Central memory CD8-positive, alpha-beta T cell (primary cell): Measurements from ENCODE around the gene RAB44.

Experiments
- ATAC-seq: fragments of 150-1000 bp; cut with Tn5 transposase; replicated peaks from 2 replicates; pipeline ENCODE4 v1.10.0; 2022; ENCODE audit warnings: mild to moderate bottlenecking, moderate FRiP score, moderate number of reproducible peaks; ENCODE audit not compliant: poor library complexity, severe bottlenecking; ENCODE audit errors: extremely low read depth
- DNase-seq, 2 donors: peaks; one replicate each; pipeline ENCODE4 v3.0.0; 2021; ENCODE audit warnings: low spot score in 2 of 2
- H3K27ac Mint-ChIP-seq: one replicate; pipeline ENCODE4 v1.8.0; 2022; ENCODE audit warnings: low read depth, mild to moderate bottlenecking, moderate library complexity, mixed read lengths
- H3K27me3 Mint-ChIP-seq: one replicate; pipeline ENCODE4 v1.8.0; 2022; ENCODE audit warnings: mixed read lengths
- H3K36me3 Mint-ChIP-seq: one replicate; pipeline ENCODE4 v1.8.0; 2022; ENCODE audit warnings: mild to moderate bottlenecking, moderate library complexity, mixed read lengths; ENCODE audit not compliant: insufficient read depth
- H3K4me1 Mint-ChIP-seq: one replicate; pipeline ENCODE4 v1.8.0; 2022; ENCODE audit warnings: mixed read lengths
- H3K4me3 Mint-ChIP-seq: one replicate; pipeline ENCODE4 v1.8.0; 2022; ENCODE audit warnings: mild to moderate bottlenecking, moderate library complexity, mixed read lengths
- H3K9me3 Mint-ChIP-seq: one replicate; pipeline ENCODE4 v1.8.0; 2022; ENCODE audit warnings: mixed read lengths

Gene RAB44

DNA sequence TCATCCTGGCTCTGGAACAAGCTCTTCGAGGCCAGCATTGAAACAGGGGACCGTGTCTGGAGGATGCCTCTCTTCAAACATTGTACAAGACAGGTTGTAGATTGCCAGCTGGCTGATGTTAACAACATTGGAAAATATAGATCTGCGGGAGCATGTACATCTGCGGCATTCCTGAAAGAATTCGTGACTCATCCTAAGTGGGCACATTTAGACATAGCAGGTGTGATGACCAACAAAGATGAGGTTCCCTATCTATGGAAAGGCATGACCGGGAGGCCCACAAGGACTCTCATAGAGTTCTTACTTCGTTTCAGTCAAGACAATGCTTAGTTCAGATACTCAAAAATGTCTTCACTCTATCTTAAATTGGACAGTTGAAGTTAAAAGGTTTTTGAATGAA, 22.7 kb upstream of the RAB44 start:
- Mint-ChIP-seq H3K4me3 (no peak overlapping the region), H3K36me3 (peaks cover 12% of the 10 kb centered on the region)
- ATAC-seq, result no peak

GRCh38 chr6:36676141-36677058, 21.2 kb upstream of the RAB44 start:
- Mint-ChIP-seq H3K9me3 (no peaks in the 10 kb centered on the region), H3K27me3 (no peaks in the 10 kb centered on the region), H3K4me1 (peaks cover 37% of the 10 kb centered on the region), H3K4me3 (no peak overlapping the region), H3K36me3 (peaks cover 18% of the 10 kb centered on the region), H3K27ac (peak overlapping the region; percentile 46)
- DNase-seq, result no peak
- ATAC-seq, result no peak

More for the DNA sequence above, 22.7 kb upstream of the RAB44 start:
- H3K27ac Mint-ChIP-seq, result no peak overlapping the region
- no peaks in the 10 kb centered on the region for H3K9me3 Mint-ChIP-seq
- no peaks in the 10 kb centered on the region for H3K27me3 Mint-ChIP-seq
- H3K4me1 Mint-ChIP-seq, result peaks cover 23% of the 10 kb centered on the region
- DNase-seq, result no peak

DNA sequence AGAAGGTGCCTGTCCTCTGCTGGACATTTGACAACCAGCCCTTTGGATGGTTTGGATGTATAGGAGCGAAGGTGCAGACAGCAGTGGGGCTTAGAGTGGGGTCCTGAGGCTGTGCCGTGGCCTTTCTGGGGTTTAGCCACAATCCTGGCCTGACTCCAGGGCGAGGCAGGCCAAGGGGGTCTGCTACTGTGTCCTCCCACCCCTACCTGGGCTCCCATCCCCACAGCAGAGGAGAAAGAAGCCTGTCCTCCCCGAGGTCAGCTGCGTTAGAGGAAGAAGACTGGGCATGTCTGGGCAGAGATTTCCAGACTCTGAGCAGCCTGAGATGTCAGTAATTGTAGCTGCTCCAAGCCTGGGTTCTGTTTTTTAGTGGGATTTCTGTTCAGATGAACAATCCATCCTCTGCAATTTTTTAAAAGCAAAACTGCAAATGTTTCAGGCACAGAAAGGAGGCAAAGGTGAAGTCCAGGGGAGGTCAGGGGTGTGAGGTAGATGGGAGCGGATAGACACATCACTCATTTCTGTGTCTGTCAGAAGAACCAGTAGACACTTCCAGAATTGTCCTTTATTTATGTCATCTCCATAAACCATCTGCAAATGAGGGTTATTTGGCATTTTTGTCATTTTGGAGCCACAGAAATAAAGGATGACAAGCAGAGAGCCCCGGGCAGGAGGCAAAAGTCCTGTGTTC, 20.4 kb upstream of the RAB44 start:
- H3K27me3 Mint-ChIP-seq, result no peaks in the 10 kb centered on the region
- H3K27ac Mint-ChIP-seq, result peak overlapping the region; percentile 46
- DNase-seq (no peak), ATAC-seq (no peak)
- H3K4me1 Mint-ChIP-seq, result peaks cover 37% of the 10 kb centered on the region
- H3K9me3 Mint-ChIP-seq, result no peaks in the 10 kb centered on the region
- peak overlapping the region; percentile 95 for H3K4me3 Mint-ChIP-seq
- peaks cover 18% of the 10 kb centered on the region for H3K36me3 Mint-ChIP-seq

GRCh38 chr6:36677753-36678487, 19.7 kb upstream of the RAB44 start:
- ATAC-seq, result no peak
- no peak for DNase-seq
- Mint-ChIP-seq H3K9me3 (no peaks in the 10 kb centered on the region), H3K27ac (peak overlapping the region; percentile 86), H3K4me1 (peaks cover 37% of the 10 kb centered on the region), H3K27me3 (no peaks in the 10 kb centered on the region), H3K36me3 (peaks cover 23% of the 10 kb centered on the region), H3K4me3 (peak overlapping the region; percentile 95)

- peak; percentile 43 to 47 for DNase-seq
These were observed 19.1 kb upstream of the RAB44 start, which contains the start of gene CDKN1A for GRCh38 chr6:36678488-36679042. Gene CDKN1A, plus strand, starts transcription at chr6:36678714. Its CDS starts 5,388 bp downstream, at chr6:36684102.

GRCh38 chr6:36679043-36679833, 18.4 kb upstream of the RAB44 start:
- peaks cover 25% of the 10 kb centered on the region for H3K36me3 Mint-ChIP-seq
- no peak for DNase-seq
- H3K27ac Mint-ChIP-seq, result peak overlapping the region; percentile 99
- peak overlapping the region; percentile 95 for H3K4me3 Mint-ChIP-seq
- H3K4me1 Mint-ChIP-seq, result peaks cover 37% of the 10 kb centered on the region
- no peaks in the 10 kb centered on the region for H3K27me3 Mint-ChIP-seq
- no peaks in the 10 kb centered on the region for H3K9me3 Mint-ChIP-seq
- ATAC-seq, result no peak

More at GRCh38 chr6:36678488-36679042, 19.1 kb upstream of the RAB44 start, which contains the start of gene CDKN1A:
- peaks cover 37% of the 10 kb centered on the region for H3K4me1 Mint-ChIP-seq
- peak within 1 kb of the TSS; percentile 99 for H3K27ac Mint-ChIP-seq
- no peaks in the 10 kb centered on the region for H3K9me3 Mint-ChIP-seq
- H3K36me3 Mint-ChIP-seq, result peaks cover 23% of the 10 kb centered on the region
- peak; percentile 45 for ATAC-seq
- H3K27me3 Mint-ChIP-seq, result no peaks in the 10 kb centered on the region
- H3K4me3 Mint-ChIP-seq, result peak within 1 kb of the TSS; percentile 95

GRCh38 chr6:36682328-36683144, 15.1 kb upstream of the RAB44 start:
- DNase-seq (peak in 1 of 2 donors; percentile 48), ATAC-seq (peak; percentile 23)
- Mint-ChIP-seq H3K9me3 (no peaks in the 10 kb centered on the region), H3K36me3 (peaks cover 31% of the 10 kb centered on the region), H3K27me3 (no peaks in the 10 kb centered on the region), H3K27ac (no peak overlapping the region), H3K4me3 (no peak overlapping the region), H3K4me1 (peaks cover 32% of the 10 kb centered on the region)

DNA sequence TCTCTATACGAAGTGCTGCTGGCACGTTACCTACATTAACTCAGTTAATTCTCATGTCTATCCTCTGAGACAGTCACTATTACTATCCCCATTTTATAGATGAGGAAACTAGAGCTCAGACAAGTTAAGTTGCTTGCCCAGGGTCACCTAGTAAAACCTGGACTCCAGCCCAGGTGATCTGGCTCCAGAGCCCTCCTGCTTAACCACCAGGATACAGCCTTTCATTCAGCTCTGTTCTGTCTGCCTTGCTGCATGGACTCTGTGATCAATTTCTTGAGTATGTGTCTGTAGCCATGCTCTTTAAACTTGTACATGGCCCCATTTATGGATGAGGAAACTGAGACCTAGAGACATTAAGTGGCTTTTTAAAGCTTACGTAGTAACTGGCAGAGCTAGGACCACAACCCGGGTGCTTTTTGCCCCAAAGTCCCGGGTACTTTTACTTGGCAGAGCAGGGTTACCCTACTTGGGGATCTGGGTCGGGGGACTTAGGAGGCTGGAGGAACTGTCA, 14.4 kb upstream of the RAB44 start:
- H3K4me3 Mint-ChIP-seq, result no peak overlapping the region
- H3K27ac Mint-ChIP-seq, result no peak overlapping the region
- peaks cover 30% of the 10 kb centered on the region for H3K36me3 Mint-ChIP-seq
- no peak for ATAC-seq
- no peaks in the 10 kb centered on the region for H3K27me3 Mint-ChIP-seq
- no peak for DNase-seq
- H3K4me1 Mint-ChIP-seq, result peaks cover 26% of the 10 kb centered on the region
- H3K9me3 Mint-ChIP-seq, result no peaks in the 10 kb centered on the region

- H3K27me3 Mint-ChIP-seq, result no peaks in the 10 kb centered on the region
- peaks cover 19% of the 10 kb centered on the region for H3K4me1 Mint-ChIP-seq
- no peak for DNase-seq
- H3K9me3 Mint-ChIP-seq, result no peaks in the 10 kb centered on the region
- H3K4me3 Mint-ChIP-seq, result no peak overlapping the region
- H3K27ac Mint-ChIP-seq, result no peak overlapping the region
- ATAC-seq, result no peak
- H3K36me3 Mint-ChIP-seq, result peaks cover 25% of the 10 kb centered on the region
These were observed 13.8 kb upstream of the RAB44 start for GRCh38 chr6:36683656-36684446.

DNA sequence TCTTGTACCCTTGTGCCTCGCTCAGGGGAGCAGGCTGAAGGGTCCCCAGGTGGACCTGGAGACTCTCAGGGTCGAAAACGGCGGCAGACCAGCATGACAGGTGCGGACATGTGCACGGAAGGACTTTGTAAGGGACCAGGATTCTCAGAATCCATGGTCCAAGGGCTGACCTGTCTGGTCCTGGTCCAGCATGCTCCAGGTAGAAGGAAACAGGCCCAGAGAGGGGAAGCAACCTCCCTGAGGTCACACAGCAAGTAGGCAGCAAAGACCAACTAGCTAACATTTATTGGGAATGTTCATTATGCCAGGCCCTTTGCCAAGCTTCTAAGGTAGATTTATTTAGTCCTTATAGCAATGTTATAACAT, 13.2 kb upstream of the RAB44 start:
- H3K36me3 Mint-ChIP-seq, result peaks cover 20% of the 10 kb centered on the region
- ATAC-seq, result no peak
- H3K27ac Mint-ChIP-seq, result no peak overlapping the region
- DNase-seq, result no peak
- H3K4me3 Mint-ChIP-seq, result no peak overlapping the region
- H3K9me3 Mint-ChIP-seq, result no peaks in the 10 kb centered on the region
- H3K27me3 Mint-ChIP-seq, result no peaks in the 10 kb centered on the region
- H3K4me1 Mint-ChIP-seq, result peaks cover 16% of the 10 kb centered on the region
